ENCODE measurements around the gene ZNF467.

DNA sequence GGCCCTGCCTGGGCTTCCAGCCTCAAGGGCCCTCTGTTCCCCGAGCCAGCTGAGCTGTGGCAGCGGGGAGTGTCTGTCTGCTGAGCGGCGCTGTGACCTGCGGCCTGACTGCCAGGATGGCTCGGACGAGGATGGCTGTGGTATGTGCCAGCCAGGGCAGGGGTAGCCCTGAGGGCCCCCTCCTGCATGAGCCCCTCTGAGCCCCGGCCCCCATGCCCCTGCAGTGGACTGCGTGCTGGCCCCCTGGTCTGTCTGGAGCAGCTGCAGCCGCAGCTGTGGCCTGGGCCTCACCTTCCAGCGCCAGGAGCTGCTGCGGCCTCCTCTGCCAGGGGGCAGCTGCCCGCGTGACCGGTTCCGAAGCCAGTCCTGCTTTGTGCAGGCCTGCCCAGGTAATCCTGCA, 28.4 kb upstream of the ZNF467 start:
- TF ChIP-seq POLR2AphosphoS5 (IDR thresholded peaks at IDR 0.05; ENCODE audit: low read depth, low read length) (no peak), TAF1 (IDR thresholded peaks at IDR 0.05; ENCODE audit: borderline replicate concordance, insufficient read depth, low read length) (no peak), FOXP2 (optimal IDR thresholded peaks at IDR 0.05; ENCODE audit: borderline replicate concordance, extremely low read depth, extremely low read length, insufficient read depth) (no peak), SIN3A (IDR thresholded peaks at IDR 0.05; ENCODE audit: borderline replicate concordance, insufficient read depth, low read length) (no peak)
- TF ChIP-seq, protein P1, sequence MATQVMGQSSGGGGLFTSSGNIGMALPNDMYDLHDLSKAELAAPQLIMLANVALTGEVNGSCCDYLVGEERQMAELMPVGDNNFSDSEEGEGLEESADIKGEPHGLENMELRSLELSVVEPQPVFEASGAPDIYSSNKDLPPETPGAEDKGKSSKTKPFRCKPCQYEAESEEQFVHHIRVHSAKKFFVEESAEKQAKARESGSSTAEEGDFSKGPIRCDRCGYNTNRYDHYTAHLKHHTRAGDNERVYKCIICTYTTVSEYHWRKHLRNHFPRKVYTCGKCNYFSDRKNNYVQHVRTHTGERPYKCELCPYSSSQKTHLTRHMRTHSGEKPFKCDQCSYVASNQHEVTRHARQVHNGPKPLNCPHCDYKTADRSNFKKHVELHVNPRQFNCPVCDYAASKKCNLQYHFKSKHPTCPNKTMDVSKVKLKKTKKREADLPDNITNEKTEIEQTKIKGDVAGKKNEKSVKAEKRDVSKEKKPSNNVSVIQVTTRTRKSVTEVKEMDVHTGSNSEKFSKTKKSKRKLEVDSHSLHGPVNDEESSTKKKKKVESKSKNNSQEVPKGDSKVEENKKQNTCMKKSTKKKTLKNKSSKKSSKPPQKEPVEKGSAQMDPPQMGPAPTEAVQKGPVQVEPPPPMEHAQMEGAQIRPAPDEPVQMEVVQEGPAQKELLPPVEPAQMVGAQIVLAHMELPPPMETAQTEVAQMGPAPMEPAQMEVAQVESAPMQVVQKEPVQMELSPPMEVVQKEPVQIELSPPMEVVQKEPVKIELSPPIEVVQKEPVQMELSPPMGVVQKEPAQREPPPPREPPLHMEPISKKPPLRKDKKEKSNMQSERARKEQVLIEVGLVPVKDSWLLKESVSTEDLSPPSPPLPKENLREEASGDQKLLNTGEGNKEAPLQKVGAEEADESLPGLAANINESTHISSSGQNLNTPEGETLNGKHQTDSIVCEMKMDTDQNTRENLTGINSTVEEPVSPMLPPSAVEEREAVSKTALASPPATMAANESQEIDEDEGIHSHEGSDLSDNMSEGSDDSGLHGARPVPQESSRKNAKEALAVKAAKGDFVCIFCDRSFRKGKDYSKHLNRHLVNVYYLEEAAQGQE (IDR thresholded peaks at IDR 0.05; ENCODE audit: insufficient read depth in 1 of 2, low read depth in 2 of 2, low read length in 2 of 2) = no peak
